Measurements from ENCODE around the gene PFN1. TPM values are rescaled to one million over a fixed set of nuclear protein-coding genes. Genes with fewer than 3 reads are reported as not detected.
A peak's percentile ranks its signal among the peaks of the same experiment; 100 is the strongest.

Gene PFN1
- total RNA-seq, 1 donor: 507 TPM

- peak within 1 kb of the TSS; percentile 45 for H3K4me3 ChIP-seq (ENCODE audit: low read depth, low read length)
- no peak for DNase-seq (ENCODE audit: low read depth)
- no peak for TF ChIP-seq CTCF (IDR thresholded peaks at IDR 0.05; ENCODE audit: insufficient read depth, low read length)
These were observed 2.4 kb upstream of the PFN1 start, which contains the start of gene ENO3 for GRCh38 chr17:4950746-4951204. Gene ENO3 (plus strand): TSS chr17:4951119. CDS start chr17:4951830, 711 bp downstream.

- TF ChIP-seq CTCF (IDR thresholded peaks at IDR 0.05; ENCODE audit: insufficient read depth, low read length): no peak
- DNase-seq (ENCODE audit: low read depth): no peak
These were observed 1.9 kb upstream of the PFN1 start for GRCh38 chr17:4950075-4950745.

GRCh38 chr17:4949321-4950074, 1.2 kb upstream of the PFN1 start:
- DNase-seq (ENCODE audit: low read depth): peak; percentile 69
- peak overlapping the region; percentile 71 for H3K4me3 ChIP-seq (ENCODE audit: low read depth, low read length)
- no peak for TF ChIP-seq CTCF (IDR thresholded peaks at IDR 0.05; ENCODE audit: insufficient read depth, low read length)

More at GRCh38 chr17:4950075-4950745, 1.9 kb upstream of the PFN1 start:
- H3K4me3 ChIP-seq (ENCODE audit: low read depth, low read length): peak overlapping the region; percentile 45

GRCh38 chr17:4948931-4949320, 596 bp upstream of the PFN1 start:
- H3K4me3 ChIP-seq (ENCODE audit: low read depth, low read length): peak overlapping the region; percentile 71
- peak; percentile 84 for DNase-seq (ENCODE audit: low read depth)
- TF ChIP-seq CTCF (IDR thresholded peaks at IDR 0.05; ENCODE audit: insufficient read depth, low read length): no peak

GRCh38 chr17:4947411-4948165, 742 bp downstream of the PFN1 start:
- TF ChIP-seq CTCF (IDR thresholded peaks at IDR 0.05; ENCODE audit: insufficient read depth, low read length): no peak
- peak; percentile 31 for DNase-seq (ENCODE audit: low read depth)
- peak overlapping the region; percentile 98 for H3K4me3 ChIP-seq (ENCODE audit: low read depth, low read length)

- no peak for DNase-seq (ENCODE audit: low read depth)
- H3K4me3 ChIP-seq (ENCODE audit: low read depth, low read length): peak overlapping the region; percentile 98
- no peak for TF ChIP-seq CTCF (IDR thresholded peaks at IDR 0.05; ENCODE audit: insufficient read depth, low read length)
These were observed 1.3 kb downstream of the PFN1 start for GRCh38 chr17:4947010-4947410.

Measured in fibroblast of the aortic adventitia (primary cell).